Sigmoid colon (tissue), 7 donors: ENCODE measurements around the gene SLC17A2. TPM values are rescaled to one million over a fixed set of nuclear protein-coding genes. Genes with fewer than 3 reads are reported as not detected.

ENCODE experiments used
- DNase-seq: peaks from one replicate; pipeline ENCODE4 v3.0.0-alpha.2; 2019
- H3K27ac ChIP-seq, 4 donors: fragments of 200-600 bp; sonication (generic); one replicate each; pipeline ENCODE4 v1.5.1; 2016 to 2019; ENCODE audit warnings: mild to moderate bottlenecking in 1 of 4
- H3K27me3 ChIP-seq, 3 donors: fragments of 200-600 bp; sonication (generic); one replicate each; pipeline ENCODE4 v1.5.1; 2019; ENCODE audit warnings: mild to moderate bottlenecking in 1 of 3
- H3K36me3 ChIP-seq, 4 donors: fragments of 200-600 bp; sonication (generic); one replicate each; pipeline ENCODE4 v1.5.1; 2016 to 2019
- H3K4me1 ChIP-seq, 4 donors: fragments of 200-600 bp; sonication (generic); one replicate each; pipeline ENCODE4 v1.5.1; 2017 to 2019
- H3K4me3 ChIP-seq, 4 donors: fragments of 200-600 bp; sonication (generic); one replicate each; pipeline ENCODE4 v1.5.1; 2017 to 2019; ENCODE audit warnings: mild to moderate bottlenecking in 2 of 4, moderate library complexity in 1 of 4
- H3K9me3 ChIP-seq, 4 donors: fragments of 200-600 bp in 3 of 4; sonication (generic) in 3 of 4; one replicate each; pipeline versions ENCODE4 v1.5.1 to v1.6.1; 2013 to 2019
- EP300 ChIP-seq, 4 donors: sonication (generic); formaldehyde crosslinking; IDR thresholded peaks; one replicate each; pipeline ENCODE4 v1.6.1; 2017; ENCODE audit warnings: antibody characterized with exemption in 4 of 4
- POLR2A ChIP-seq, 2 donors: fragments of 450-650 bp; IDR thresholded peaks; one replicate each; pipeline ENCODE4 v1.6.1; 2016; ENCODE audit warnings: antibody characterized with exemption in 2 of 2, mild to moderate bottlenecking in 2 of 2, moderate library complexity in 2 of 2
- POLR2AphosphoS5 ChIP-seq, 4 donors: sonication (generic); formaldehyde crosslinking; IDR thresholded peaks; one replicate each; pipeline ENCODE4 v1.6.1; 2017; ENCODE audit warnings: antibody characterized with exemption in 4 of 4
- WGBS, 2 donors: extraction: QIAGEN DNeasy Blood & Tissue Kit; methylation state at CpG; one replicate each; pipeline ENCODE4 v1.1.7; 2013; 5-methylcytosine and 5-hydroxymethylcytosine counted together
- intact Hi-C: fragments of 100-400 bp; cut with DNase I; formaldehyde crosslinking; loops from one replicate; pipeline ENCODE4 v1.15.1; 2023
- polyA plus RNA-seq, 3 donors: library from polyadenylated mRNA; stranded (reverse); fragments of 200-250 nt; gene quantifications; one replicate each; pipeline ENCODE4 v1.2.3, GENCODE V29; 2013
- total RNA-seq, 4 donors: library from RNA; depleted of rRNA; stranded (reverse); fragments of >200 nt; gene quantifications; one replicate each; pipeline ENCODE4 v1.1.0, GENCODE V29; 2016
- TF ChIP-seq, protein P1 (sequence below), 4 experiments: fragments of 450-650 bp in 3 of 4; fragments of 200-600 bp in 1 of 4; IDR thresholded peaks; one replicate each; pipeline ENCODE4 v1.5.1; 2016 to 2019; ENCODE audit warnings: antibody characterized with exemption in 4 of 4, mild to moderate bottlenecking in 3 of 4, moderate library complexity in 2 of 4
- donor health status: healthy with polysubstance abuse.
- donor health status: Bipolar disorder and iron deficiency.
- donor health status: healthy.

The SLC17A2 gene
- total and polyA plus RNA-seq, 7 donors: not detected

DNA sequence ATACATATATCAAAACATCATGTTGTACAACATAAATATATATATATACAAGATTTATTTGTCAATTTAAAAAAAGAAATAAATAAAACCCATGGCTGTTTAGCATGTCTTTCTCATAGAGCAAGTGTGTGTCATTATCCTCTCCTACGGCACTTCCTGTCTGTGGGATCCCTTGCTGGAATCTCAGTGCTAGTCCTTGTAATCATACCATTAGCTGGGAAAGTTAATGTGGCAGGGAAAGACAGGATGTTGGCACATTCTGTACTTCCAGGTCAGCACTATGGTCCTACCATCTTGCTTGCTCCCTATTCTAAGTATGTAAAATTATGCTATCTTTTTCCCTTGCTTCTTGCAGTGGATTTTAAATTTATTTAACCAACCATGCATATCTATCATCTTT lies 47.0 kb downstream of the SLC17A2 start:
- Histone ChIP-seq H3K36me3 (no peaks in the 10 kb centered on the region), H3K4me1 (peaks cover 0 to 5% (median 0%) of the 10 kb centered on the region in 4 donors), H3K27ac (no peak overlapping the region), H3K27me3 (peaks cover 0 to 3% (median 0%) of the 10 kb centered on the region in 3 donors), H3K9me3 (no peaks in the 10 kb centered on the region), H3K4me3 (no peak overlapping the region)
- no peak for DNase-seq
- TF ChIP-seq, protein P1, sequence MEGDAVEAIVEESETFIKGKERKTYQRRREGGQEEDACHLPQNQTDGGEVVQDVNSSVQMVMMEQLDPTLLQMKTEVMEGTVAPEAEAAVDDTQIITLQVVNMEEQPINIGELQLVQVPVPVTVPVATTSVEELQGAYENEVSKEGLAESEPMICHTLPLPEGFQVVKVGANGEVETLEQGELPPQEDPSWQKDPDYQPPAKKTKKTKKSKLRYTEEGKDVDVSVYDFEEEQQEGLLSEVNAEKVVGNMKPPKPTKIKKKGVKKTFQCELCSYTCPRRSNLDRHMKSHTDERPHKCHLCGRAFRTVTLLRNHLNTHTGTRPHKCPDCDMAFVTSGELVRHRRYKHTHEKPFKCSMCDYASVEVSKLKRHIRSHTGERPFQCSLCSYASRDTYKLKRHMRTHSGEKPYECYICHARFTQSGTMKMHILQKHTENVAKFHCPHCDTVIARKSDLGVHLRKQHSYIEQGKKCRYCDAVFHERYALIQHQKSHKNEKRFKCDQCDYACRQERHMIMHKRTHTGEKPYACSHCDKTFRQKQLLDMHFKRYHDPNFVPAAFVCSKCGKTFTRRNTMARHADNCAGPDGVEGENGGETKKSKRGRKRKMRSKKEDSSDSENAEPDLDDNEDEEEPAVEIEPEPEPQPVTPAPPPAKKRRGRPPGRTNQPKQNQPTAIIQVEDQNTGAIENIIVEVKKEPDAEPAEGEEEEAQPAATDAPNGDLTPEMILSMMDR (IDR thresholded peaks at IDR 0.05): no peak
- TF ChIP-seq POLR2A (IDR thresholded peaks at IDR 0.05) (no peak), POLR2AphosphoS5 (IDR thresholded peaks at IDR 0.05) (no peak), EP300 (IDR thresholded peaks at IDR 0.05) (no peak)
- WGBS, 2 donors: 88 to 97% methylated on average over 1 of the region's 1 CpG
- intact Hi-C loops: no loop called here

DNA sequence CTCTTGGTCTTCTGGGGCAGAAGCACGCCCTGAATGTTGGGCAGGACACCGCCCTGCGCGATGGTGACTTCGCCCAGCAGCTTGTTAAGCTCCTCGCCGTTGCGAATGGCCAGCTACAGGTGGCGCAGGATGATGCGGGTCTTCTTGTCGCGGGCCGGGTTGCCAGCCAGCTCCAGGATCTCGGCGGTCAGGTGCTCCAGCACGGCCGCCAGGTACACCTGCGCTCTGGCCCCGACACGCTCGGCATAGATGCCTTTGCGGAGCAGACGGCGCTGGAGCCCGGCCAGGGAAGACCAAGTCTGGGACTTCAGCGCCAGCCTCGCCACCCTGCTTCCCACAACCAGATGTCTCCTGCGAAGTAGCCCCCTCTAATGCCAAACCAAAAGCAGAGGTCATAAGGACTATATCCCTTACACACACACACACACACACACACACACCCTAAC lies 48.4 kb downstream of the SLC17A2 start:
- intact Hi-C loops: no loop called here
- no peak overlapping the region for H3K27ac ChIP-seq
- peaks cover 0 to 3% (median 0%) of the 10 kb centered on the region in 3 donors for H3K27me3 ChIP-seq
- DNase-seq: no peak
- WGBS, 2 donors: 48 to 81% methylated on average over 28 of the region's 28 CpGs
- H3K9me3 ChIP-seq: no peaks in the 10 kb centered on the region
- H3K4me3 ChIP-seq: no peak overlapping the region
- TF ChIP-seq POLR2AphosphoS5 (IDR thresholded peaks at IDR 0.05): no peak
- no peak for TF ChIP-seq EP300 (IDR thresholded peaks at IDR 0.05)
- no peak for TF ChIP-seq POLR2A (IDR thresholded peaks at IDR 0.05)
- TF ChIP-seq, protein P1 (IDR thresholded peaks at IDR 0.05): no peak
- H3K4me1 ChIP-seq: peaks cover 0 to 5% (median 0%) of the 10 kb centered on the region in 4 donors
- no peaks in the 10 kb centered on the region for H3K36me3 ChIP-seq

DNA sequence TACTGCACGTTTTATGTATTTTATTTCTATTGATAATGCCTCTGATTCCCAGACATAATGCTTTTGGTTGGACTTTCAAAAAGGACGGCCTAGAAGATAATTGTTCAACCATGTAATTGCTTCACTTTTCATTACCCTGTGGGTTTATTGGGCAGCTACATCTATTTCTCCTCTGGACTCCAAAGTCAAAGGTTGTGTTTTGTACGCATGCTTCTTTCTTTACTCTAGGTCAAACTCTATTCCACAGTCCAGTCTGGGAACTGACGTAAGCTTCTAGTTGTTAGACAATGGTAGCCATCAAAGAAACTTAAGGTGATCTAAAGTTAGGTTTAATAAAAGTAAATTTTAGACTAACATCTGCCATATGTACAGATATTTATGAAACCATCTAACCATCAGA lies 49.9 kb downstream of the SLC17A2 start:
- H3K9me3 ChIP-seq: no peaks in the 10 kb centered on the region
- DNase-seq: no peak
- peaks cover 0 to 5% (median 0%) of the 10 kb centered on the region in 4 donors for H3K4me1 ChIP-seq
- no peak overlapping the region for H3K4me3 ChIP-seq
- TF ChIP-seq POLR2AphosphoS5 (IDR thresholded peaks at IDR 0.05) (no peak), EP300 (IDR thresholded peaks at IDR 0.05) (no peak), POLR2A (IDR thresholded peaks at IDR 0.05) (no peak)
- TF ChIP-seq, protein P1 (IDR thresholded peaks at IDR 0.05): no peak
- WGBS, 2 donors: 90 to 92% methylated on average over 4 of the region's 4 CpGs
- H3K36me3 ChIP-seq: no peaks in the 10 kb centered on the region
- peaks cover 0 to 3% (median 0%) of the 10 kb centered on the region in 3 donors for H3K27me3 ChIP-seq
- H3K27ac ChIP-seq: no peak overlapping the region
- intact Hi-C loops: no loop called here

DNA sequence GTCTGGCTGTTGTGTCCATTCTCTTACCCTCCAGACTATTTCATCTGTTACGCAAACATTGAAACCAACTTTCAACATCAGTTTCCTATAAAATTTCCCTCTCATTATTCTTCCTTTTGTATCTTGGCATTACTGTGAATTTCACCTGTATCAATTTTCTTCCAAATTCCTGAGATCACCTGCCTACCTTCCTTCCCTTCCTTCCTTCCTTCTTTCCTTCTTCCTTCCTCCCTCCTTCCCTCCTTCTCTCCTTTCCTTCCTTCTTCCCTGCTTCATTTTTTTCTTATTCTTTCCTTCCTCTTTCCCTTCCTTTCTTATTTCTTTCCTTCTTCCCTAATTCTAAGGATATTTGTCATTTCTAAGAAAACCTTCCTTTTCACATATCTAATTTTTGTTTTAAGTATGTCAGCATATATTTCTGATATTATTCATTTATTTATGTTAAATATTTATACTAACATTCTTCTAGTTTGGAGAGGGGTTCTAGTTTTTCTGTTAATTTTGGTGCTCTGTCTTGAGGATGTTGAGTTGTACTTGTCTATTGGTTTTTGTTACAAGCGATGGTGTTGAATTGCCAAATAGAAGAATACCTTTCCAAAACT lies 51.7 kb downstream of the SLC17A2 start:
- peaks cover 0 to 3% (median 0%) of the 10 kb centered on the region in 3 donors for H3K27me3 ChIP-seq
- 97% methylated on average over 2 of the region's 2 CpGs for WGBS, 2 donors
- no peaks in the 10 kb centered on the region for H3K9me3 ChIP-seq
- intact Hi-C loops: no loop called here
- peaks cover 0 to 5% (median 0%) of the 10 kb centered on the region in 4 donors for H3K4me1 ChIP-seq
- H3K4me3 ChIP-seq: no peak overlapping the region
- no peak for DNase-seq
- TF ChIP-seq EP300 (IDR thresholded peaks at IDR 0.05) (no peak), POLR2AphosphoS5 (IDR thresholded peaks at IDR 0.05) (no peak), POLR2A (IDR thresholded peaks at IDR 0.05) (no peak)
- TF ChIP-seq, protein P1 (IDR thresholded peaks at IDR 0.05): no peak
- no peak overlapping the region for H3K27ac ChIP-seq
- no peaks in the 10 kb centered on the region for H3K36me3 ChIP-seq
